ENCODE data around the gene RYR2. TPM values are rescaled to one million over a fixed set of nuclear protein-coding genes. Genes with fewer than 3 reads are reported as not detected.
"Not testable (repeated sequence)": the region's sequence is repeated elsewhere in the genome, so short reads cannot be mapped to it uniquely, and the experiment has no call there.

RYR2 gene
- total RNA-seq, 1 donor from 2014 or later: 7.8 TPM

DNA sequence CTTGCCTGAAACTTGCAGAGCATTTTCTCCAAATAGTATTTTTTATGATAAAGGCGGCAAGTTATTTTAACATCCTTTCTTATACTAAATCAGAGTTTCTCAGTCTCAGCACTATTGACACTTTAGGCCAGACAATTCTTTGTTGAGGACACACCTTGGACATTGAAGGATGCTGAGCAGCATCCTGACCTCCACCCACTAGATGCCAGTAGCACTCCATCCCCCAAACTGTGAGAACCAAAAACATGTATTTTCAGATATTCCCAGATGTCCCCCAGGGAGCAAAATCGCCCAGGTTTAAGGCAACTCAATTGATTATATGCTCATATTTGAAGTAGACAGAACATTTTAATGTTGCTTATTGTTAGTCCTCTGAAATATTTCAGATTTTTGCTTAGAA is 549.4 kb downstream of the RYR2 start:
- H3K9me3 ChIP-seq: no peaks in the 10 kb centered on the region
- no peaks in the 10 kb centered on the region for H3K36me3 ChIP-seq
- DNase-seq (no peak), ATAC-seq (no peak)
- no peak overlapping the region for H3K27ac ChIP-seq
- TF ChIP-seq, protein P1, sequence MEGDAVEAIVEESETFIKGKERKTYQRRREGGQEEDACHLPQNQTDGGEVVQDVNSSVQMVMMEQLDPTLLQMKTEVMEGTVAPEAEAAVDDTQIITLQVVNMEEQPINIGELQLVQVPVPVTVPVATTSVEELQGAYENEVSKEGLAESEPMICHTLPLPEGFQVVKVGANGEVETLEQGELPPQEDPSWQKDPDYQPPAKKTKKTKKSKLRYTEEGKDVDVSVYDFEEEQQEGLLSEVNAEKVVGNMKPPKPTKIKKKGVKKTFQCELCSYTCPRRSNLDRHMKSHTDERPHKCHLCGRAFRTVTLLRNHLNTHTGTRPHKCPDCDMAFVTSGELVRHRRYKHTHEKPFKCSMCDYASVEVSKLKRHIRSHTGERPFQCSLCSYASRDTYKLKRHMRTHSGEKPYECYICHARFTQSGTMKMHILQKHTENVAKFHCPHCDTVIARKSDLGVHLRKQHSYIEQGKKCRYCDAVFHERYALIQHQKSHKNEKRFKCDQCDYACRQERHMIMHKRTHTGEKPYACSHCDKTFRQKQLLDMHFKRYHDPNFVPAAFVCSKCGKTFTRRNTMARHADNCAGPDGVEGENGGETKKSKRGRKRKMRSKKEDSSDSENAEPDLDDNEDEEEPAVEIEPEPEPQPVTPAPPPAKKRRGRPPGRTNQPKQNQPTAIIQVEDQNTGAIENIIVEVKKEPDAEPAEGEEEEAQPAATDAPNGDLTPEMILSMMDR (IDR thresholded peaks at IDR 0.05): no peak
- no peak overlapping the region for H3K4me3 ChIP-seq
- intact Hi-C loops (cut with DNase I): no loop called here
- no peaks in the 10 kb centered on the region for H3K27me3 ChIP-seq
- H3K4me1 ChIP-seq: no peaks in the 10 kb centered on the region

DNA sequence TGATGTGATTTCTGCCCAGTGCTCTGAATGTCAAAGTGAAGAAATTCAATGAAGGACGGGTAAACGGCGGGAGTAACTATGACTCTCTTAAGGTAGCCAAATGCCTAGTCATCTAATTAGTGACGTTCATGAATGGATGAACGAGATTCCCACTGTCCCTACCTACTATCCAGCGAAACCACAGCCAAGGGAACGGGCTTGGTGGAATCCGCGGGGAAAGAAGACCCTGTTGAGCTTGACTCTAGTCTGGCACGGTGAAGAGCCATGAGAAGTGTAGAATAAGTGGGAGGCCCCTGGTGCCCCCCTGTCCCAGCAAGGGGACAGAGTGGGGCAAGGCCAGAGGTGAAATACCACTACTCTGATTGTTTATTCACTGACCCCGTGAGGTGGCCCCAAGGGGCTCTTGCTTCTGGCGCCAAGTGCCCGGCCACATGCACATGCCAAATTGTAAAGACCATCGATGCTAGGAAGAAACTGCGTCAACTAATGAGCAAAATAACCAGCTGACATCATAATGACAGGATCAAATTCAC is 561.1 kb downstream of the RYR2 start:
- H3K27ac ChIP-seq; H3K36me3 ChIP-seq; H3K4me1 ChIP-seq; DNase-seq; H3K4me3 ChIP-seq; H3K9me3 ChIP-seq; intact Hi-C loops (cut with DNase I); ATAC-seq; H3K27me3 ChIP-seq: not testable (repeated sequence)

DNA sequence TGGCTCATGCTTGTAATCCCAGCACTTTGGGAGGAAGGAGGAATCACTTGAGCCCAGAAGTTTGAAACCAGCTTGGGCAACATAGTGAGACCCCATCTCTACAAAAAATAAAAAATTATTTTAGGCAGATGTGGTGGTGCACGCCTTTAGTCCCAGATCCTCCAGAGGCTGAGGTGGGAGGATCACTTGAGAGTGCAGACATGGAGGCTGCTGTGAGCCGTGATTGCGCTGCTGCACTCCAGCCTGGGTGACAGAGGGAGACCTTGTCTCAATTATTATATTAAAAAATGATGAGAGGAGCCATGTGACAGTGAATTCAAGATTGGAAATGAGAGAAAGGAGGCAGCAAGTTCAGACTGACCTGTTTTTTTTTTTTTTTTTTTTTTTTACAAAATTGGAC is 566.4 kb downstream of the RYR2 start:
- H3K36me3 ChIP-seq: no peaks in the 10 kb centered on the region
- DNase-seq: no peak
- H3K27me3 ChIP-seq: no peaks in the 10 kb centered on the region
- no peaks in the 10 kb centered on the region for H3K4me1 ChIP-seq
- no peaks in the 10 kb centered on the region for H3K9me3 ChIP-seq
- ATAC-seq: no peak
- TF ChIP-seq, protein P1 (IDR thresholded peaks at IDR 0.05): no peak
- no peak overlapping the region for H3K4me3 ChIP-seq
- H3K27ac ChIP-seq: no peak overlapping the region
- intact Hi-C loops (cut with DNase I): no loop called here

DNA sequence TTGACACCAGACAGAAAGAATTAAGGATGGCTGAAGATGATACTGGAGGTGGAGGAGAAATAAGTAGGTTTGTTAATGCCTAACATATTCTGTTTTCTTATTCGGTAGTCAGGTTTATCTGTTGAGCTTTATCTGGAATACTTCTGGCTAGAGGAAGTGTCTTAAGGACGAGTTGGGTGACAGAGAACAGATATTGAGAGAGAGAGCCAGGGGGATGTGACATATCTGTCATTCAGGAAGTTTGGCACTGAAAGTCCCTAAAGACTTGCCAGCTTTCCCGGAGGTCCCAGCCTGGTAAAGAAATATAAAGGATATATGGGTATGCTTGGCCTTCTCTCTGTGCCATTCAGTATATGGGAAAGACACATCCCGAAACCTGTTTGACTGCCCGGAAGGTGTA is 568.2 kb downstream of the RYR2 start:
- Histone ChIP-seq H3K27ac (no peak overlapping the region), H3K27me3 (no peaks in the 10 kb centered on the region), H3K36me3 (no peaks in the 10 kb centered on the region), H3K4me1 (no peaks in the 10 kb centered on the region), H3K9me3 (no peaks in the 10 kb centered on the region), H3K4me3 (no peak overlapping the region)
- TF ChIP-seq, protein P1 (IDR thresholded peaks at IDR 0.05): no peak
- intact Hi-C loops (cut with DNase I): no loop called here
- no peak for DNase-seq
- no peak for ATAC-seq

DNA sequence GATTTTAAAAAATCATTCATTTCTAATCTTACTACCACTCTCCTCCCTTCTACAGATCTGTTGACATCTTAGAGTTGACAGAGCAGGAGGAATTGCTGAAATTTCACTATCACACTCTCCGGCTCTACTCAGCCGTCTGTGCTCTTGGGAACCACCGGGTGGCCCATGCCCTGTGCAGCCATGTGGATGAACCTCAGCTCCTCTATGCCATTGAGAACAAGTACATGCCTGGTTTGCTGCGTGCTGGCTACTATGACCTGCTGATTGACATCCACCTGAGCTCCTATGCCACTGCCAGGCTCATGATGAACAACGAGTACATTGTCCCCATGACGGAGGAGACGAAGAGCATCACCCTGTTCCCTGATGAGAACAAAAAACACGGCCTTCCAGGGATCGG is 572.0 kb downstream of the RYR2 start:
- Histone ChIP-seq H3K4me1 (no peaks in the 10 kb centered on the region), H3K27ac (no peak overlapping the region), H3K36me3 (no peaks in the 10 kb centered on the region), H3K27me3 (no peaks in the 10 kb centered on the region), H3K9me3 (no peaks in the 10 kb centered on the region), H3K4me3 (no peak overlapping the region)
- TF ChIP-seq, protein P1 (IDR thresholded peaks at IDR 0.05): no peak
- ATAC-seq (no peak), DNase-seq (no peak)
- intact Hi-C loops (cut with DNase I): no loop called here

DNA sequence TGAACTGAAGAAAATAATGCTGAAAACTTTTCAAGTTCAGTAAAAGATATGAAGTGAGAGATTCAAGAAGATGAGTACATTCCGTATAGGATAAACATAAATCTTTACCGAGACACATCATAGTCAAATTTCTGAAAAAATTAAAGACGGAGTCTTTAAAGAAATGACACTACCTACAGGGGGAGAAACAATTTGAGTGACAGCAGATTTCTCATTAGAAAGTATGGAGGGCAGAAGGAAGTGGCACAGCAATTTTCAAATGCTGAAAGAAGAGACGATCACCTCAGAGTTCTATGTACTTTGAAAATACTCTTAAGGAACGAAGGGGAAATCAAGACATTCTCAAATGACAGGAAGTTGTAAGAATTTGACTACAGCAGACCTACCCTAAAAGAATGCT is 577.6 kb downstream of the RYR2 start:
- TF ChIP-seq, protein P1 (IDR thresholded peaks at IDR 0.05): no peak
- no peaks in the 10 kb centered on the region for H3K36me3 ChIP-seq
- intact Hi-C loops (cut with DNase I): no loop called here
- no peak overlapping the region for H3K27ac ChIP-seq
- no peak for ATAC-seq
- H3K27me3 ChIP-seq: no peaks in the 10 kb centered on the region
- no peak for DNase-seq
- H3K4me1 ChIP-seq: no peaks in the 10 kb centered on the region
- H3K9me3 ChIP-seq: no peaks in the 10 kb centered on the region
- no peak overlapping the region for H3K4me3 ChIP-seq
